ENCODE results near the gene ZNF138. TPM values are rescaled to one million over a fixed set of nuclear protein-coding genes. Genes with fewer than 3 reads are reported as not detected.
"Not testable (repeated sequence)": the region's sequence is repeated elsewhere in the genome, so short reads cannot be mapped to it uniquely, and the experiment has no call there.

The ZNF138 gene
- total RNA-seq, 1 donor from 2014 or later = 18.5 TPM

DNA sequence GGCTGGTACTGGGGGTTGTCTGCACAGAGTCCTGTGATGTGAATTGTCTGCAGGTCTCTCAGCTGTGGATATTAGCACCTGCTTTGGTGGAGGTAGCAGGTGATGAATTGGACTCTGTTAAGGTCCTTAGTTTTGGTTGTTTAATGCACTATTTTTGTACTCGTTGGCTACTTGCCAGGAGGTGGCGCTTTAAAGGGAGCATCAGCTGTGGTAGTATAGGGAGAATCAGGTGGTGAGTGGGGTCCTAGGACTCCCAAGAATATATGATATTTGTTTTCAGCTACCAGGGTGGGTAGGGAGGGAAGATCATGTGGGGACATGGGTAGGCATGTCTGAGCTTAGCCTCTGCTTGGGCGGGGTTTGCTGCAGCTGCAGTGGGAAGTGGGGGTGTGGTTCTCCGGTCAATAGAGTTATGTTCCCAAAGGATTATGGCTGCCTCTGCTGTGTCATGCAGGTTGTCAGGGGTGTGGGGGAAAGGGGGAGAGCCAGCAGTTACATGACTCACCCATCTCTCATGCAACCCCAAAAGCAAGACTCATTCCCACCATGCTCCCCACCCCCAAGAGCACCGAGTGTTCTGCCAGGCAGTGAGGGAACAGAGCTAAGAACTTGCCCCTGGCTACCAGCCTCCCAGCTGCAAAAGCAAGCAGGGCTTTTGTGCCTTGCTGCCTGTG is 55.2 kb downstream of the ZNF138 start:
- no peak for DNase-seq (ENCODE audit: low read depth, low spot score)
- Mint-ChIP-seq H3K4me3 (no peak overlapping the region), H3K36me3 (ENCODE audit: low read depth) (peaks cover 6% of the 10 kb centered on the region), H3K4me1 (no peaks in the 10 kb centered on the region), H3K27me3 (ENCODE audit: low read depth) (no peaks in the 10 kb centered on the region), H3K27ac (ENCODE audit: unreplicated experiment) (no peak overlapping the region), H3K9me3 (peaks cover 17% of the 10 kb centered on the region)
- TF ChIP-seq CTCF (conservative IDR thresholded peaks at IDR 0.05) = no peak

GRCh38 chr7:64849924-64850499 is 55.8 kb downstream of the ZNF138 start:
- no peak for TF ChIP-seq CTCF (conservative IDR thresholded peaks at IDR 0.05)
- Mint-ChIP-seq H3K4me1 (no peaks in the 10 kb centered on the region), H3K9me3 (peaks cover 15% of the 10 kb centered on the region), H3K27me3 (ENCODE audit: low read depth) (no peaks in the 10 kb centered on the region), H3K27ac (ENCODE audit: unreplicated experiment) (no peak overlapping the region), H3K4me3 (no peak overlapping the region), H3K36me3 (ENCODE audit: low read depth) (peaks cover 4% of the 10 kb centered on the region)
- DNase-seq (ENCODE audit: low read depth, low spot score) = no peak

DNA sequence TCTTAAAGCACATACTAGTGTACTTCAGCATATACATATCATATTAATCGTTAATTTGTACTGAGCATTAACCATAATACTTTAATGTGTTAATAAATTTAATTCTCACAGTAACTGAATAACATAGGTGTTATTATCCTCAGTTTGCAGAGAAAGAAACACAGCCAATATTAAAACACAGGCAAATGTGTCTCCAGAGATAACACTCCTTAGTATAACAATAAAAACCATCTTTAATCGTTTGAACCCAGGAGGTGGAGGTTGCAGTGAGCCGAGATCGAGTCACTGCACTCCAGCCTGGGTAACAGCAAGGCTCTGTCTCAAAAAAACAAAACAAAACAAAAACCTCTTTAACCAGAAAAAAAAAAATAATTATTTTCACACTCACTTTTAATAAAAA is 59.5 kb downstream of the ZNF138 start:
- no peak for TF ChIP-seq CTCF (conservative IDR thresholded peaks at IDR 0.05)
- H3K36me3 Mint-ChIP-seq (ENCODE audit: low read depth) = no peaks in the 10 kb centered on the region
- no peaks in the 10 kb centered on the region for H3K4me1 Mint-ChIP-seq
- H3K27me3 Mint-ChIP-seq (ENCODE audit: low read depth) = peaks cover 2% of the 10 kb centered on the region
- H3K27ac Mint-ChIP-seq (ENCODE audit: unreplicated experiment) = no peak overlapping the region
- H3K4me3 Mint-ChIP-seq = no peak overlapping the region
- H3K9me3 Mint-ChIP-seq = peaks cover 8% of the 10 kb centered on the region
- no peak for DNase-seq (ENCODE audit: low read depth, low spot score)

DNA sequence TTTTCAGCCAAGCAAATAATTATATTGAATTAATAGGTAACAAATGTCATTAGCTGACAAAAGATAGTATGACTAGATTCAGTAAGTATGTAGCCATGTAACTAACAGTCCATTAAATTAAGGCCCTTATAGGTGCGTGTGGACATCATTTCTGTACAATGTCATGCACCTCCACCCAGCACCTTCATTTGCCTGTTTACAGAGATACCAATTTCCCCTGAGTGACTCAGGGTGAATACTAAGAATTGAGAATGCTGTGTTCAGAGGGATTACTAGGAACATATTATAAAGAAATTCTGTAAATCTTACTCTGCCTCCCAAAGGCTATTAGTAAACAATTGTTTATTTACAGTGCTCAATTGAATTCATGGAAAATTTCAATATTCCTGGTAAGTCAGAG is 60.7 kb downstream of the ZNF138 start:
- DNase-seq (ENCODE audit: low read depth, low spot score) = no peak
- H3K27ac Mint-ChIP-seq (ENCODE audit: unreplicated experiment) = no peak overlapping the region
- TF ChIP-seq CTCF (conservative IDR thresholded peaks at IDR 0.05) = no peak
- H3K9me3 Mint-ChIP-seq = peaks cover 3% of the 10 kb centered on the region
- H3K4me1 Mint-ChIP-seq = no peaks in the 10 kb centered on the region
- no peaks in the 10 kb centered on the region for H3K36me3 Mint-ChIP-seq (ENCODE audit: low read depth)
- H3K27me3 Mint-ChIP-seq (ENCODE audit: low read depth) = peaks cover 2% of the 10 kb centered on the region
- no peak overlapping the region for H3K4me3 Mint-ChIP-seq

DNA sequence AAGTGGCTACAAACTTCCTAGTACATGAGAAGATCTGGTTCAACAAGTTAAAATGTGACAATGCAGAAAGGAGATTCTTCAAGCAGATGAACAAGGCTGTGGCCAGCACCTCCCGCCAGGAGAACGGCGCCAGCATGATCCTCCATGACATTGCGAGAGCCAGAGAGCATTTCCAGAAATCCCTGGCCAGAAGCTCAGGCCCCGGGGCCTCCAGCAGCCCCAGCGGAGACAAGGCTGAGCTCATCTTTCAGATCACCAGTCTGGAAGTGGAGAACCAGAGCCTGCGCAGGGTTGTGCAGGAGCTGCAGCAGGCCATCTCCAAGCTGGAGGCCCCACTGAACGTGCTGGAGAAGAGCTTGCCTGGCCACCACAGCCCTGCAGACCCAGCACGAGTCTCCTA is 68.8 kb downstream of the ZNF138 start:
- H3K27me3 Mint-ChIP-seq (ENCODE audit: low read depth) = peaks cover 7% of the 10 kb centered on the region
- DNase-seq (ENCODE audit: low read depth, low spot score) = no peak
- H3K4me1 Mint-ChIP-seq = no peaks in the 10 kb centered on the region
- H3K4me3 Mint-ChIP-seq = no peak overlapping the region
- H3K9me3 Mint-ChIP-seq = peaks cover 7% of the 10 kb centered on the region
- TF ChIP-seq CTCF (conservative IDR thresholded peaks at IDR 0.05) = no peak
- no peaks in the 10 kb centered on the region for H3K36me3 Mint-ChIP-seq (ENCODE audit: low read depth)
- no peak overlapping the region for H3K27ac Mint-ChIP-seq (ENCODE audit: unreplicated experiment)

DNA sequence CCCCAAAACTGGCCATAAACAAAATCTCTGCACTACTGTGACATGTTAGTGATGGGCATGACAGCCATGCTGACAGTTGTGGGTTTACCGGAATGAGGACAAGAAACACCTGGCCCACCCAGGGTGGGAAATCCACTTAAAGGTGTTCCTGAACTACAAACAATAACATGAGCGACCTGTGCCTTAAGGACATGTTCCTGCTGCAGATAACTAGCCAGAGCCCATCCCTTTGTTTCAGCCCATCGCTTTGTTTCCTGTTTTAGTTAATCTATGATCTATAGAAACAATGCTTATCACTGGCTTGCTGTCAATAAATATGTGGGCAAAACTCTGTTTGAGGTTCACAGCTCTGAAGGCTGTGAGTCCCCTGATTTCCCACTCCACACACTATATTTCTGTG is 69.3 kb downstream of the ZNF138 start:
- H3K36me3 Mint-ChIP-seq (ENCODE audit: low read depth); H3K27me3 Mint-ChIP-seq (ENCODE audit: low read depth); H3K4me1 Mint-ChIP-seq; H3K4me3 Mint-ChIP-seq; H3K27ac Mint-ChIP-seq (ENCODE audit: unreplicated experiment); H3K9me3 Mint-ChIP-seq; DNase-seq (ENCODE audit: low read depth, low spot score): not testable (repeated sequence)
